GM18867 (cell line): ENCODE measurements around the gene CFAP46.

Source experiments
- ATAC-seq: cut with Tn5 transposase; IDR thresholded peaks from one replicate; pipeline ENCODE4 v1.9.1; 2021; ENCODE audit warnings: mild to moderate bottlenecking, moderate library complexity; ENCODE audit not compliant: unreplicated experiment

CFAP46 gene

DNA sequence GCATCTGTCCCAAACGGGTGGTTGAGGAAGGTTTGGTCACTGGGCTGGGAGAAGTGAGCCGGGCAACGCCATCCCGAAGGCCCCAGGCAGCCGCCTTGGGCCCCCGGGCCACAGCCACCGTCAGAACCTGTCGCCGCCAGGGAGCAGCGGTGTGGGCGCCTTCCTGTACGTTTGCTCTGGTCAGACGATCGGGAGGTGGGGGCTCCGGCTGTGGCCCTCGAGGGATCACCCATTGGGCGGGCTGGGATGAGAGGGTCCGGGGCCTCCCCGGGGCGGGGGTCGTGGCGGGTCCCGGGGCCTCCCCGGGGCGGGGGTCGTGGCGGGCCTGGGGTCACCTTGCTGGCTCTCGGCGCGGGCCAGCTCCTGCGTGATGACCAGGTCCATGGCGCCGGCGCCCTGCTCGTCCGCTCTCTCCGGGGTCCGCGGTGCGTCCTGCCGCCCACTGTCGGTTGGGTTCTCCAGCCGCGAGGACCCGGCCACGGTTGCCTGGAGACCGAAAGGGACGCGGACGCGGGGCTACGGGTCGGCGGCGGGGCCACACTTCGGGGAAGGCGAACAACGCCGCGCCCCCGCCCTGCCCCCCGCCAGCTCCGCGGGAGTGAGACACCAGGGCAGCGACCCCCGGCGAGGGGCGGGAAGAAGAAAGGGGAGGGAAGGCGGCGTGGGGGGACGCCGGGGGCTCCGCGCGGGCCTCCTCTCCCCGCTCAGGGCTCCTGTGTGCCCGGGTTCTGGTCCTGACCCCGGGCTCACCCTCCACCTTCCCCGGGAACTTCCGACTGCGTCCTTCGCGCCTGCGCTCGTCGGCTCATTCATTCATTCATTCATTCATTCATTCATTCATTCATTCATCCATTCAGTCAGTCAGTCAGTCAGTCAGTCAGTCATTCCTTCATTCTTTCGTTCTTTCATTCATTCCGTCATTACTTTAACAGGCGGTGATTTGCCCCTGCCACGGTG lies at the start of gene CFAP46:
TSS of gene CFAP46 (minus strand) at position 470 of the 957 bp plus-strand sequence. CDS start at position 384, 86 bp downstream.
- no peak for ATAC-seq

DNA sequence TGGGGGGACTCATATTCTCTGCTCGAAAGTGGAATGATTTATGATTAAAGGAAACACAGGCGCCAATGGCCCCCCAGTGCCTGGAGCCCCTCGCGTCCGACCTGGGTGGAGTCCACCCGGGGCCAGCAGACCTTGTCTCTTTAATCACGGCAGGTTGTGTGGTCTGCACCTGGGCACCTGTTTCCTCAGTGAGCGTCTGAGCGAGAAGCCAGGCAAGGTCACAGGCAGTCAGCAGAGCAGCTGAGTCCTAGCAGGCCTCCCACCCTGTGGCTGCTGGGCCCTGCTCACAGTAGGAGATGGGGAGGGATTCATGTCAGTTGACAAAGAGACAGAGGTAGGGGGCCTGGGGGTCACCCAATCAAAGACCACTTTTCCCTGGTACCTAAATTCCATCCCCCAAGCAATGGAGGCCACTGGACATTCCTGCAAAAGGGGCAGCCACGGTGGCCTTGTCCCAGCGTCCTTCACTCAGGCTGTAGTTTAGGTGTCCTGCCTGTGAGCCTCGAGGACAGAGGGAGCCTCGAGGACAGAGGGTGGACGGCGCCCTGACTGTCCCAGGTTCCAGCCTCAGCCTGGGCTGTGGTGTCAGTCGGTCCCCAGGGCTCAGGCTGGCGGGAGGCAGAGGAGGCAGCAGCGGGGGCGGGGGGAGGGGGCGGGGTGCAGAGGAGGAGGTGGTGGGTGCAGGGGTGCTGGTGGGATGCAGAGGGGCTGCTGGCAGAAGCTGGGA lies 49.5 kb upstream of the CFAP46 start:
- ATAC-seq = no peak

DNA sequence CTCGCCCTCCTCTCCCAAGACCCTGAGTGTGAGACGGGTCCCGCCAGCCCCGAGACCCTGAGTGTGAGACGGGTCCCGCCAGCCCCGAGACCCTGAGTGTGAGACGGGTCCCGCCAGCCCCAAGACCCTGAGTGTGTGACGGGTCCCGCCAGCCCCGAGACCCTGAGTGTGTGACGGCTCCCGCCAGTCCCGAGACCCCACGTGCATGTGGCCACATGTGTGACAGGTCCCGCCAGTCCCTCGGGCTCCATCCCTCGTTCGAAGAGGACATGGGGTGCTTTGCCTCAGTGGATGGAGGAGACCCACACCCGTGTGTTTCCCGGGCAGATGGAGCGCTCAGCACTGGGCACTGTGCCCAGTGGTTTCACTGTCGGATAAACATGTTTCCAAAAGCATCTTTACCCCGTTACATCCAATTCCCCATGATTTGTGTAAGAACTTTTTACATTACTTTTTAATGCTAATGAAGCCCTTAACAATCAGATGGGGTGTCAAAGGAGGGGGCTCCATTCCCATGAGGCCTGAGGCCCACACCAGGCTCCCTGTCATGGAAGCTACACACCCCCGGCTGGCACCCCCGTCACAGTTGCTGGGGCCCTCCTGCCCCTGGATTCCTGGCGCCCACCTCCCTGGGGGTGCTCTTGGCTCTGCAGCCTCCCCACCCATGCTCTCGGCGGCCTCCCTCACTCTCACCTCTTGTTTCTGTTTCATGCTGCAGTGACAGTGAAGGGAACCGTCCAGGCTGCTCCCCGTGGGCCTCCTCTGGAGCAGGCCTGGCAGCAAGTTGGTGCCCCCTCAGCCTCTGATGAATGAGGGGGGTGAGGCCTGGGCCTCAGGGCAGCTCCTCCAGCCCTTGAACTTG lies 48.5 kb upstream of the CFAP46 start:
- ATAC-seq = no peak

DNA sequence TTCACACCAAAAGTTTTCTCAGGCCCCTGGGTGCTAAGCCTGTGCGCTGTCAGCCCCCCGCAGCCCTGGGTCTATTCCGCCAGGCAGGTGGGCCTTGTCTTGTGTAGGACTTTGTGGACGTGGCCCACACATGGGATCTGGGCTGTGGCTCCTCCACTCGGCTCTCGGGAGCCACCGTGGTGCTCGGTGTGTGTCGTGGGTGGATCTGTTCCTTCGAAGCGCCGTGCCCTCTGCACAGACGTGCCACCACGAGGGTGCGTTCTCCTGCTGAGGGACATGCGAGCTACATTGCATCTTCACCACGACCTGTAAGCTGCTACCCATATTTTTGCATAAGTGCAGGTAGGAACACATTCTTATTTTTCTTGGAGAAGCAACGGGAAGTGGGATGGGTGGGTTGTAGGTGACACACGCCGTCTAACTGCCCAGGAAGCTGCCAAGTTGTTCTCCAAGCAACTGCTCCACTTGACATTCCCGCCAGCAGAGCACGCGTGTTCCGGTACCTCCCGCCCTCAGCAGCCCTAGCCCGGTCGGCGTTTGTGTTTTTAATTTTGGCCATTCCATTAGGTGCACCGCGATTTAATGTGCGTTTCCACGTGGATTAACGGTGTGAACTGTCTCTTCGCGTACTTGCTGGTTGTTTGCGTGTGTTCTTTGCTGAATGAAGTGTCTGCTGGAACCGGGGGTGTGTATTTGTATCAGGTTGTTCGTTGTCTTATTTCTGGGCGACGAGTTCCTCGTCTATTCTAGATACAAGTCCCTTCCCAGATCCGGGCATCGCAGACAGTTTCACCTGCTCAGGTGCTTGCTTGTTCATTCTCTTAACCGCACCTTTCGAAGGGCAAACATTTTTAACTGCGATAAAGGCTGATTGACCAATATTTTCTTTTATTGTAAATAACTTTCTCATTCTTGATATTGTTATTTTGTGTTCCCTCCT lies 47.4 kb upstream of the CFAP46 start:
- no peak for ATAC-seq

DNA sequence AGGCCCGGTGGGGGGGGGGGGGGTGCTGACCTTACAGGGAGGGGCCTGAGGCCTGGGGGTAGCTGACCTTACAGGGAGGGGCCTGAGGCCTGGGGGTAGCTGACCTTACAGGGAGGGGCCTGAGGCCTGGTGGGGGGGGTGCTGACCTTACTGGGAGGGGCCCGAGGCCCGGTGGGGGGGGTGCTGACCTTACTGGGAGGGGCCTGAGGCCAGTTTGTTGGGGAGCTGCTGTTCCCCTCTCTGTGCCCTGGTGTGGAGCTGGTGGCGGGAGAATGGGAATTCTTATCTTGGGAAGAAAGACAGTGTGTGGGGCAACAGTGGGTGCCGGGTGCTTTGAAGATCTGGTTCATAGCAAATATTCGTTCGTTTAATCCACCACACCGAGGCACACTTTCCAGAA lies 46.6 kb upstream of the CFAP46 start:
- ATAC-seq = no peak

DNA sequence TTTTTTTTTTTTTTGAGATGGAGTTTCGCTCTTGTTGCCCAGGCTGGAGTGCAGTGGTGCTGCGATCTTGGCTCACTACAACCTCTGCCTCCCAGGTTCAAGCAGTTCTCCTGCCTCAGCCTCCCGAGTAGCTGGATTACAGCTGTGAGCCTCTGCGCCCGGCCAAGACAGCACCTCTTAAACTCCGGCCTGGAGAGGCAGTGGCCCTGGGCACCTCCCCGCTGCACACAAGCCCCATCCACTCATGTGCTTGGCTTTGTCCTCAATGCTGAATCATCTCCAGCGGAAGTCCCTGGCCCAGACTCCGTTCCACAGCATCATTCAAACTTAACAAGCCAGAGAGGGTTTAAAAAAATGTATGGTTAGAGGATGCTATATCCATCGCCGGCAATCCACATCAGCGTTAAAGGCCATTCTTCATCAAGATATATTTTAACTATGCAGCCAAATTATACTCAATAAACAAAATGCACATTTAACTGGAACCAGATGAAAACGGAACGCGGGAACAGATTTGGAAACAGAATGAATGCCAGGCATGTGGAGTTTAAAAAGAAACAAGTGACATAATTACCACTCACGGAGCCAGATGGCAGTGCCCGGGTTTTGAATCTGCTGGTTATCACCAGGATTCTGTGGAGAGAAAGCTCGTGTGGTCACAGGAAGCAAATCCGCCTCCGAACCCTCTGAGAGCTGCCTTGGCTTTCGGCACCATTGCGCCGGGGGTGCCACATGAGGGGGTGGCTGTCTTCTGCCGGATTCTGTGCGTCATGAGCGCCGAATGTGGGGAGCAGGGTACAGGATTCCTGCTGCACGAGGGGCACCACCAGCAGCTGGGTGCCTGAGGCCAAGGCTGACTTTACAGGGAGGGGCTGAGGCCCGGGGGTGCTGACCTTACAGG lies 45.6 kb upstream of the CFAP46 start:
- no peak for ATAC-seq

DNA sequence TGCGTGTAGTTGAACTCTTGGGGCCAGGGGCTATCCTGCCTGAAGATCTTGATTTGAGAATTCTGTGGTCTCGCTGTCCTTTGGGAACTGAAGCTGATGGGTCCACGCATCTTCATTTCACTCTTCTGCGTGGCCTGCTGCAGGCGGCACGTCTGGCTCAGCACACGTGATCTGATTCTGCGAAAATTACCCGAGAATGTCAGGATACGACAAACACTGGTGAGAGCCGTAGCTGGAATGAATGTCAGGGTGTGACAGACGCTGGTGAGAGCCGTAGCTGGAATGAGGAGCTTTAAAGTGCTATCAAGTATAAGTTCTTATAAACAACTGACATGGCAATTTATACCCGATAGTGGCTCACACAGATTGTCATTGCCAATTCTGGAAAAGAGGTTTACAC lies 44.6 kb upstream of the CFAP46 start:
- ATAC-seq = no peak

DNA sequence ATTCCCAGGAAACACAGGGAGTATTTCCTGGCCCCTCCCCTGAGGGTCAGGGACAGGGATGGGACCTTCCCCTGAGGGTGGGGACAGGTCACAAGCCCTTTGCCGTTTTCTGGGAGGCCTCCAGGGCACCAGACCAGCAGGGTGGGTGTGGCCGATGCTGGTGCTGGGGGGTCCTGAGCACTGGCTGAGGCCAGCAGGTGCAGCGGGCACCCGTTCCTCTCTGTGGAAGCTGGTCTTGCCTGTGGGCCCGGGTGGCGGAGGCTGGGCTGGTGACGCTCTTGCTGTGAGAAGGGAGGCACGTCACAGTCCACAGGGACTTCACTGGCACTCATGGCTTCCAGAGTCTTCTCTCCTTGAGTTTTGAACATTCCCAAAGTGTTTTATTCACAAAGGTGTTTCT lies 44.2 kb upstream of the CFAP46 start:
- no peak for ATAC-seq

DNA sequence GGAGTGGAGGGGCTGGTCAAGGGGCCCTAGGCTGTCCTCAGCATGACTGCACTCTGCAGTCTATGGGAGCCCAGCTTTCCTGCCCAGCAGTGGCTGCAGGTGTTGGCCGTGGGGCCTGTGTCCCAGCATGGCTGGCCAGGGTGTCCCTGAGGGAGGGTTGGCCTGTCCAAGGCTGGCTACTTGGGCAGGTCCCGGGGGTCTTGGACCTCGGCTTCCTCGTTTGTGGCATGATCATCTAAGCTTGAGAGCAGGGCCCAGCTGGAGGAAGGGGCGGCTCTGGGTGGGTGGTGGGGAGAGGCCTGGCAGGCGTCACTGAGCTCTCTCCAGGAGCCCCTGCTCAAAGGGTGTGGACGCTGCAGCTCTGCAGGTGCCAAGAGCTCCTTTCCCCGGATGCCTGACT lies 43.7 kb upstream of the CFAP46 start:
- no peak for ATAC-seq

DNA sequence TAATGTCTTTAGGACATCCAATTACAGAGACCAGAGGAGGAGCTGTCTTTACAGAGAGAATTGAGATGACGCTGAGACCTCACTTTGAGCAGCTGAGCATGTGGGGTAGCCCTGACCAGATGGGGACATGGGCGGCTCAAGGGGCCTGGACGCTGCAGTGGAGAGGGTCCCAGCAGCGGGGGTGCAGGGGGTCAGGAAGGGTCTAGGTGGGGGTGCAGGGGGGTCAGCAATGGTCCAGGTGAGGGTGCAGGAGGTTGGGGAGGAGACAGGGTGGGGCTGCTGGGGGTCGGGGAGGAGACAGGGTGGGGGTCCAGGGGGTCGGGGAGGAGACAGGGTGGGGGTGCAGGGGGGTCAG lies 43.2 kb upstream of the CFAP46 start:
- no peak for ATAC-seq

DNA sequence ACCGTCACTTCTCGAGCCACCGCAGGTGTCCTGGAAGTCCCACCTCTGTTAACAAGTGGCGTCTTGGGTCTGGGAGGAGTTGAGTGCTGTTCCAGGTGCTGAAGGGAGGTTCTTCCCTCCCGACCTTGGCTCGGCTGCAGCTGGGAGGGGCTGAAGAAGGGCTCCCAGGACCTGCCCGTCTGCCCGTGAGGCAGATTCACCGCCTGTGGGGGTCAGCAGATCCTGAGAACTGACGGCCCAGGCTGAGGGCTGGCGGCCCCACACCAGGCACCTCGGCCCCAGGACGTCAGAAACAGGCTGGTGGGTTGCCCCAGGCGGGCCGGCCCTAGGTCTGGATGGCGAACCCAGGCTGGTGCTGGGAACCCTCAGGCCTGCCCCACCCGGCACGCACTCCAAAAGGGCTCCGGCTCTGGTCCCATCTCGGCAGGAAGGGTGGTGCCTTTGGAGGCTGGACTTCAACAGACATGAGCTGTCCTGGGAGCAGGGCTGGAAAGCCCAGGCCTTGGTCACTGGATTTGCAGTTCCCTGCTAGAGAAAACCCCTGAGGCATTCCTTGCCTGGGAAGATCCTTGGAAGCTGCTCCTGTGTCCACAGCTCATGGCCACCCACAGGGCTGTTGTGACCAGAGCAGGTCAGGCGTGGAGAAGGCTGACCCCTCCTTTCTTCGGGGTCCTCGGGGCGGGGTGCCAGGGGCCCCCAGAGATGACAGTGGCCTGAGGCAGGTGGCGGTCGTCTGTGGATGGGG lies 42.6 kb upstream of the CFAP46 start:
- no peak for ATAC-seq

DNA sequence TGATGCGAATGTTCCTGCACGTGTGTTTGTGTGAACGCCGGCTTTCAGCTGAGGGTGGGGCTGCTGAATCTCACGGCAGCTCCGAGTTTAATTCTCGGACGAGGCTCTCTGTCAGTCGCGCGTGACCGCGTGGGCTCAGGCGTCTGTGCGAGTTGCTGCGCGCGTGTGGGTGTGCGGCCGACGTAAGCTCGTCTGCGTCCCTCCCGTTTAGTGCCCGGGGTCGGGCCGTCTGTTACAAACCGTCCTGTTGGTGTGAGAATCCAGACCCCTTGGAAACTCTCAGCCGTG lies 41.6 kb upstream of the CFAP46 start:
- no peak for ATAC-seq

DNA sequence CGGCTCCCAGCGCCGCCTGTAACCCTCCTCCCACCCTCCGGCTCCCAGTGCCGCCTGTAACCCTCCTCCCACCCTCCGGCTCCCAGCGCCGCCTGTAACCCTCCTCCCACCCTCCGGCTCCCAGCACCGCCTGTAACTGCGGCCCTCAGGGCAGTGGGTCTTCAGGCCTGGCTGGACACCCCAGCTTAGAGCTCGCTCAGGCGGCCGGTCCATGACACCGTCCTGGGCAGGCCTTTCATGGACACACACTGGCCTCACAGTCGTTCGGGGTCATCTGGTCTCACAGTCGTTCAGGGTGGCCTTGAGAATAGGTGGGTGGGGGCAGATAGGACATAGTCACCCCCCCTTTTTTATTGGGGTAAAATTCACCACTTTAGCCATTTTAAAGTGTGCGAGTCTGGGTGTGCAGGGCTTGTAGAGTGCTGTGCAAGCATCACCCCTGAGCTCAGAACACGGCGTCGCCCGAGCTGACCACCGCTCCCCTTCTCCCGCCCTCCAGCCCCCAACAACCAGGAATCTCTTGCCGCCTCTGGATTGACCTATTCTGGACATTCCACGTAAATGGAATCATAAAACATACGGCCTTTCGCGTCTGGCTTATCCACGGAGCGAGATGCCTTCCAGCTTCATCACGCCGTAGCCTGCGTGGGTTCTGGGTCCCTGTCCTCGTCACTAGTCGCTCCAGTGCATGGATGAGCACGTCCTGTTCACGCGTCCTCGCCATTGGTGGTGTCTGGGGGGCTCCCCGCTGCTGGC lies 41.1 kb upstream of the CFAP46 start:
- no peak for ATAC-seq

DNA sequence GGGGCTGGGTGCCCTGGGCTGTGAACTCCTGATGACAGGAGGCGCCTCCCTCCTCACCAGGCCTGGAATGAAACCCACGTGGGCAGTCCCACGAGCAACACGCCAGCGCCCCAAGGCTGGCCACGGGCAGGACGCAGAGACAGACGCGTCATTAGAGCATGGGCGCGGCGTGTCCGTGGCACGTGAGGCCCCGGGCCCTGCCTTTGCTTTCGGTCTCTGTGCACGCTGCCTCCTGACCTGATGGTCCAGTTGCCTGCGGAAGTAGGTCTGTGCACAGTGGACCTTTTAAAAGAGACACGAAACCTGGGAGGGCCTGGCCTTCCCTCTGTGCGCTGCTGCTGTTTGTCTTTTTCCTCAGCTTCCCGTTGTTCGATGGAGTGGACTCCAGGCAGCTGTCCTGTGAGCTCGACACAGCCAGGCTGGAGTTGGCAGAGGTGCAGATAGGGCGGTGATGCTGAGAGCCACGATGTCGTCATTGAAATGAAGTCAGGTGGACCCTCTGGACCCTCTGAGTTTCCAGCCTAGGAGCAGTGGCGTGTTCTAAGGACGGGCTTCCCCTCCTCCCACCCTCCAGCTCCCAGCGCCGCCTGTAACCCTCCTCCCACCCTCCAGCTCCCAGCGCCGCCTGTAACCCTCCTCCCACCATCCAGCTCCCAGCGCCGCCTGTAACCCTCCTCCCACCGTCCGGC lies 40.1 kb upstream of the CFAP46 start:
- ATAC-seq = no peak

DNA sequence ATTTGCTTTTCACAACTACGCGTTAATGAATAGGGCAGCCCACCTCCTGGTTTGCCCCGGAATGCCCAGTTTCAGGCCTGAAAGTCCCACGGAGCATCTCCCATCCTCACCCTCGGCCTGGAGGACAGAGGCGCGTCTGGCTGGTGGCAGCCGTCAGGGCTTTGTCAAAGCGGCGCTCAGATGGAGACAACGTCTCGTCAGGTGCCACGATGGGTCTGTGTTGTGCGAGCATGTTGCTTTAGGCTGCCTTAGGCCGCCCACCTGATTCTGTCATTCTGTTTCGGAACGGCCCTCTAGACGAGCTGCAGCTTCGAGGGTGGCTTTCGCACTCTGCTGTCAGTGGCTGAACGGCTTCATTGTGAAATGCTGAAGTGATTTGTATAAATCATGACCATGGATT lies 39.4 kb upstream of the CFAP46 start:
- no peak for ATAC-seq

DNA sequence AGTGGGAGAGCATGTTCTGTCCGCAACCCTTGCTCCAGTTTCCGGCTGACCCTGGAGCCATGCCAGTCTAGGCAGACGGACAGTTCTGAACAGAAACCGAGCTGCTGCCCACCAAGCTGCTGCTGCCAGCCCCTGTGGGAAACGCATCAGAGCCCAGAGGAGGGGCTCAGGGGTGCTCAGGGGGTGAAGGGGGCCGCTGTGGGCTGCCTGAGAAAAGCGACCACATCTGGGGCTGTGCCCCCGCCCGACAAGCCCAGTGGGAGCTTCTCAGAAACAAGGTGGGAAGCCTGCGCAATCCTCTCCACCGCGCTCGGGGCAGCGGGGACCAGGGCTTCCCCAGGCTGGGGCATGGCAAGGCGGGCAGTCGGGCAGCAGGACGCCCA lies 38.8 kb upstream of the CFAP46 start:
- ATAC-seq = no peak

DNA sequence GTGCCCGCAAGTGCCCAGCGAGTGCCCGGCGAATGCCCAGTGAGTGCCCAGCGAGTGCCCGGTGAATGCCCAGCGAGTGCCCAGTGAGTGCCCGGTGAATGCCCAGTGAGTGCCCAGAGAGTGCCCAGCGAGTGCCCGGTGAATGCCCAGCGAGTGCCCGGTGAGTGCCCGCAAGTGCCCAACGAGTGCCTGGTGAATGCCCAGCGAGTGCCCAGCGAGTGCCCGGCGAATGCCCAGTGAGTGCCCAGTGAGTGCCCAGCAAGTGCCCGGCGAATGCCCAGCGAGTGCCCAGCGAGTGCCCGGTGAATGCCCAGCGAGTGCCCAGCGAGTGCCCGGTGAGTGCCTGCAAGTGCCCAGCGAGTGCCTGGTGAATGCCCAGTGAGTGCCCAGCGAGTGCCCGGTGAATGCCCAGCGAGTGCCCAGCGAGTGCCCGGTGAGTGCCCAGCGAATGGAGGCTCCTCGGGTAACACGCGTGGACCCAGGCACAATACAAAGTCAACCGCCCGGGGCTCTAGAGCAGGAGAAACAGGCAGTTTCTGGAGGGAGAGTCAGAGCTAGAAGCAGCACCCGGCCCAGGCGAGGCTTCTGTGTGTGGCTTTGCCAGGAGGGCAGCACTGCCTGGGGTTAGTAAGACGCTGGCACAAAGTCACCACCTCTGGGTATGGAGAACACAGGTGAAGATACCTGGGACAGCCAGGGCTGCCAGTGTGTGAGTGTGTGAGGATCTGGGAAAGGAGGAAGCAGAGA lies 38.2 kb upstream of the CFAP46 start:
- ATAC-seq = no peak
